ENCODE measurements around the gene FHOD3. TPM values are rescaled to one million over a fixed set of nuclear protein-coding genes. Genes with fewer than 3 reads are reported as not detected.

Gene FHOD3
- total and polyA plus RNA-seq, 2 of the 4 experiments (the other 2 are of a cell fraction), result 14.6 to 16.0 TPM

DNA sequence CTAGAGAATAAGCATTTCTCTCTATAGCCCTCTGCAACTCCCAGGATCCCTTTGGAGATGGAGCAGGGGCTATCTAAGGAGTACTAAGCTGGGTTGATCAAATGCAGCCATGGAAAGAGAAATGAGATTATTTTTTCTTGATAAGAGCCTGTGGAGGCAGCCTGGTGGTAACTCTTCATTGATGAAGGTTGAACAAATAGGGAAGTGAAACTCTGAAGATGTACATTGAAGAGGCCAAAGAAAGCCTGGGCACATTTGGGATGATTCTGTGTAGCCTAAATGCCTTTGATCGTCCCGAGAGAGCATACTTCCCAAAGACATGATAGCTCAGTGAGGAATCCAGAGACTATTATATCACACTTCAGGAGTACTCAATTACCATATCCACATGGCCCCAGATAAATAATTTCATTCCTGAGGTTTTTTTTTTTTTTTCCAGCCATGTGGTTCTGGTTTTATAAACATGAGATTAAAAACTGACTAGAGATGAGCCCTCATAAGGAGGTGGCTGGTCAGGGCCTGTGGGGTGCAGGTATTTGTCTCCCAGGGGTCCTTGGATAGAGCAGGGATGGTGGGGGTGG lies 338.8 kb downstream of the FHOD3 start:
- no peaks in the 10 kb centered on the region for H4K20me1 ChIP-seq (ENCODE audit: insufficient read depth, low read length)
- TF ChIP-seq, protein P1, sequence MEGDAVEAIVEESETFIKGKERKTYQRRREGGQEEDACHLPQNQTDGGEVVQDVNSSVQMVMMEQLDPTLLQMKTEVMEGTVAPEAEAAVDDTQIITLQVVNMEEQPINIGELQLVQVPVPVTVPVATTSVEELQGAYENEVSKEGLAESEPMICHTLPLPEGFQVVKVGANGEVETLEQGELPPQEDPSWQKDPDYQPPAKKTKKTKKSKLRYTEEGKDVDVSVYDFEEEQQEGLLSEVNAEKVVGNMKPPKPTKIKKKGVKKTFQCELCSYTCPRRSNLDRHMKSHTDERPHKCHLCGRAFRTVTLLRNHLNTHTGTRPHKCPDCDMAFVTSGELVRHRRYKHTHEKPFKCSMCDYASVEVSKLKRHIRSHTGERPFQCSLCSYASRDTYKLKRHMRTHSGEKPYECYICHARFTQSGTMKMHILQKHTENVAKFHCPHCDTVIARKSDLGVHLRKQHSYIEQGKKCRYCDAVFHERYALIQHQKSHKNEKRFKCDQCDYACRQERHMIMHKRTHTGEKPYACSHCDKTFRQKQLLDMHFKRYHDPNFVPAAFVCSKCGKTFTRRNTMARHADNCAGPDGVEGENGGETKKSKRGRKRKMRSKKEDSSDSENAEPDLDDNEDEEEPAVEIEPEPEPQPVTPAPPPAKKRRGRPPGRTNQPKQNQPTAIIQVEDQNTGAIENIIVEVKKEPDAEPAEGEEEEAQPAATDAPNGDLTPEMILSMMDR (conservative IDR thresholded peaks at IDR 0.05; ENCODE audit: low read depth, low read length), result no peak
- TF ChIP-seq MAZ (IDR thresholded peaks at IDR 0.05; ENCODE audit: borderline replicate concordance, low read depth, low read length) (no peak), SMC3 (IDR thresholded peaks at IDR 0.05; ENCODE audit: low read depth, low read length) (no peak)
- ATAC-seq (ENCODE audit: low read depth) (peak; percentile 61), DNase-seq (peak; percentile 30)
- H3K27me3 ChIP-seq (ENCODE audit: control insufficient read depth, insufficient read depth, low read length), result no peaks in the 10 kb centered on the region
- H2AFZ ChIP-seq (replicated peaks; ENCODE audit: low read length, poor library complexity), result no peak overlapping the region
- H3K23ac ChIP-seq (ENCODE audit: low read depth, low read length), result no peak overlapping the region
- H3K56ac ChIP-seq (ENCODE audit: extremely low read depth, insufficient read depth, low read length), result no peak overlapping the region
- H3K14ac ChIP-seq (replicated peaks; ENCODE audit: low read depth, low read length), result no peak overlapping the region
- peaks cover 28% of the 10 kb centered on the region for H3K4me1 ChIP-seq (ENCODE audit: control insufficient read depth, insufficient read depth, low read length)
- BruUV-seq (replicated peaks), result no TSS peak
- no peak overlapping the region for H2BK15ac ChIP-seq (ENCODE audit: low read depth, low read length)
- no peak overlapping the region for H2BK20ac ChIP-seq (ENCODE audit: low read depth, low read length)
- no peak overlapping the region for H3K9ac ChIP-seq (ENCODE audit: low read depth, low read length)
- H2BK5ac ChIP-seq (ENCODE audit: low read depth, low read length, poor library complexity, severe bottlenecking), result no peak overlapping the region
- no peak overlapping the region for H4K5ac ChIP-seq (ENCODE audit: low read depth, low read length)
- POLR2A ChIA-PET (ENCODE audit: unreplicated experiment), result no interaction called here
- no peak overlapping the region for H2AK5ac ChIP-seq (ENCODE audit: low read depth, low read length)
- H3K36me3 ChIP-seq (ENCODE audit: control insufficient read depth, insufficient read depth, low read length), result no peaks in the 10 kb centered on the region
- no peaks in the 10 kb centered on the region for H3K79me1 ChIP-seq (ENCODE audit: low read depth in 1 of 2, low read length in 2 of 2)
- no peak overlapping the region for H3K4me2 ChIP-seq (ENCODE audit: low read depth, low read length)
- no peaks in the 10 kb centered on the region for H3K9me3 ChIP-seq (ENCODE audit: control insufficient read depth, insufficient read depth, low read length)
- peaks cover 16% of the 10 kb centered on the region; the same call in 1 of the 2 replicates for H3K9me1 ChIP-seq (ENCODE audit: insufficient read depth, low read length)
- dilution Hi-C loops (cut with HindIII; ENCODE audit: low sequenced_read_pairs, unreplicated experiment), result no loop called here
- H2BK120ac ChIP-seq (ENCODE audit: low read depth, low read length), result no peak overlapping the region
- H3K4ac ChIP-seq (ENCODE audit: low read depth, low read length), result no peak overlapping the region
- in situ Hi-C loops (cut with MboI; ENCODE audit: low sequenced_read_pairs), result no loop called here
- no peak overlapping the region for H4K91ac ChIP-seq (ENCODE audit: insufficient read depth, low read depth, low read length)
- no peak overlapping the region for H3K4me3 ChIP-seq (ENCODE audit: insufficient read depth, low read depth, low read length)
- CTCF ChIA-PET, result interaction anchor here (0.7 kb wide), 1 partner anchor 506 kb away, joined by 9 read pairs; the partner anchor contains the start of gene ELP2
- peak overlapping the region; percentile 77 for H3K18ac ChIP-seq (ENCODE audit: low read depth, low read length)
- no peak overlapping the region for H3K27ac ChIP-seq (ENCODE audit: insufficient read depth, low read length)
- no peak overlapping the region for H2AK9ac ChIP-seq (replicated peaks; ENCODE audit: low read depth, low read length, poor library complexity)
- intact Hi-C loops (cut with micrococcal nuclease), result no loop called here
- H4K8ac ChIP-seq (ENCODE audit: low read depth in 2 of 2, low read length in 2 of 2), result no peak overlapping the region
- WGBS, 2 experiments (ENCODE audit: extremely low coverage in 2 of 2, insufficient read length in 1 of 2), result no CpG with 5 or more reads among the region's 2 CpGs

Data from IMR-90 (cell line).